Neutrophil (primary cell): ENCODE results near the gene SFXN5.

ENCODE experiments used
- H3K27ac ChIP-seq: fragments of 200-600 bp; sonication (generic); 2 replicates; pipeline ENCODE4 v1.5.1; 2016; ENCODE audit warnings: mild to moderate bottlenecking, moderate library complexity
- H3K27me3 ChIP-seq: fragments of 200-600 bp; sonication (generic); 2 replicates; pipeline ENCODE4 v1.6.0; 2016; ENCODE audit warnings: mild to moderate bottlenecking
- H3K36me3 ChIP-seq: fragments of 200-600 bp; sonication (generic); 2 replicates; pipeline ENCODE4 v1.5.1; 2017
- H3K4me1 ChIP-seq, 2 experiments: fragments of 200-600 bp in 1 of 2; sonication (generic) in 1 of 2; 1 replicate in 1 of 2; 2 replicates in 1 of 2; pipeline versions ENCODE4 v1.5.1 to v1.6.1; 2013 to 2016; ENCODE audit warnings: low read depth in 1 of 2, low read length in 1 of 2, mild to moderate bottlenecking in 1 of 2, moderate library complexity in 1 of 2; ENCODE audit not compliant: control insufficient read depth in 1 of 2, insufficient read depth in 1 of 2
- H3K4me3 ChIP-seq, 2 experiments: fragments of 200-600 bp in 1 of 2; sonication (generic) in 1 of 2; 1 replicate in 1 of 2; 2 replicates in 1 of 2; pipeline ENCODE4 v1.5.1; 2013 to 2016; ENCODE audit warnings: low read depth in 1 of 2, low read length in 1 of 2, mild to moderate bottlenecking in 1 of 2, moderate library complexity in 1 of 2
- H3K9me3 ChIP-seq: fragments of 200-600 bp; sonication (generic); 2 replicates; pipeline ENCODE4 v1.5.1; 2016
- CTCF ChIP-seq: fragments of 200-600 bp; sonication (generic); IDR thresholded peaks from 2 replicates; pipeline ENCODE4 v1.5.1; 2016; ENCODE audit warnings: antibody characterized with exemption

Gene SFXN5

GRCh38 chr2:72929010-72929409 lies 142.5 kb downstream of the SFXN5 start:
- H3K36me3 ChIP-seq, result no peaks in the 10 kb centered on the region
- no peaks in the 10 kb centered on the region for H3K4me1 ChIP-seq
- H3K27me3 ChIP-seq, result peaks cover 100% of the 10 kb centered on the region
- TF ChIP-seq CTCF, result no peak
- H3K4me3 ChIP-seq, result no peak overlapping the region
- H3K27ac ChIP-seq, result no peak overlapping the region
- H3K9me3 ChIP-seq, result no peaks in the 10 kb centered on the region

- no peak for TF ChIP-seq CTCF
- Histone ChIP-seq H3K9me3 (no peaks in the 10 kb centered on the region), H3K27me3 (peaks cover 100% of the 10 kb centered on the region), H3K4me1 (no peaks in the 10 kb centered on the region), H3K36me3 (no peaks in the 10 kb centered on the region), H3K27ac (no peak overlapping the region), H3K4me3 (no peak overlapping the region)
Measured at GRCh38 chr2:72927619-72928550, 143.6 kb downstream of the SFXN5 start.

- H3K36me3 ChIP-seq, result no peaks in the 10 kb centered on the region
- no peaks in the 10 kb centered on the region for H3K9me3 ChIP-seq
- TF ChIP-seq CTCF, result no peak
- H3K27me3 ChIP-seq, result peaks cover 100% of the 10 kb centered on the region
- H3K4me3 ChIP-seq, result no peak overlapping the region
- no peak overlapping the region for H3K27ac ChIP-seq
- no peaks in the 10 kb centered on the region for H3K4me1 ChIP-seq
Measured at GRCh38 chr2:72926811-72927465, 144.6 kb downstream of the SFXN5 start.

- TF ChIP-seq CTCF, result no peak
- H3K4me3 ChIP-seq, result no peak overlapping the region
Measured at GRCh38 chr2:72926368-72926767, 145.1 kb downstream of the SFXN5 start.

GRCh38 chr2:72925328-72925943 lies 146.1 kb downstream of the SFXN5 start:
- peaks cover under 1 to 3% of the 10 kb centered on the region in 2 experiments for H3K4me1 ChIP-seq
- H3K36me3 ChIP-seq, result no peaks in the 10 kb centered on the region
- H3K27ac ChIP-seq, result no peak overlapping the region
- H3K27me3 ChIP-seq, result peaks cover 100% of the 10 kb centered on the region
- H3K9me3 ChIP-seq, result no peaks in the 10 kb centered on the region
- no peak for TF ChIP-seq CTCF
- no peak overlapping the region for H3K4me3 ChIP-seq

More at GRCh38 chr2:72926368-72926767, 145.1 kb downstream of the SFXN5 start:
- no peaks in the 10 kb centered on the region for H3K36me3 ChIP-seq
- no peaks in the 10 kb centered on the region for H3K9me3 ChIP-seq
- no peaks in the 10 kb centered on the region for H3K4me1 ChIP-seq
- H3K27ac ChIP-seq, result no peak overlapping the region
- H3K27me3 ChIP-seq, result peaks cover 100% of the 10 kb centered on the region
